PC-3 (cell line): ENCODE results near the gene MIGA1. TPM values are rescaled to one million over a fixed set of nuclear protein-coding genes. Genes with fewer than 3 reads are reported as not detected.

Experiments used
- ATAC-seq: fragments of 200-7000 bp; cut with Tn5 transposase; 2 replicates; pipeline ENCODE4 v1.9.1; 2020; ENCODE audit warnings: mild to moderate bottlenecking, moderate library complexity
- BruUV-seq: library from RNA; stranded (reverse); fragments of 400-500 nt; replicated peaks from 2 replicates; lab custom pipeline; 2021; lab: Mats Ljungman, UMichigan
- CTCF ChIA-PET: fragments of 300-600 bp; sonication (Branson Sonifier 250); formaldehyde crosslinking; loops from one replicate; lab custom pipeline; 2022; ENCODE audit warnings: antibody characterized with exemption; lab: Charles Lee
- POLR2A ChIA-PET: fragments of 300-600 bp; sonication (Branson Sonifier 250); formaldehyde crosslinking; loops from one replicate; lab custom pipeline; 2022; ENCODE audit warnings: antibody characterized with exemption; ENCODE audit not compliant: unreplicated experiment; lab: Charles Lee
- DNase-seq: peaks from one replicate; pipeline ENCODE4 v3.0.0-alpha.2; 2015
- H2AFZ ChIP-seq: fragments of 300-600 bp; sonication (generic); 2 replicates; pipeline ENCODE4 v1.6.0; 2016; ENCODE audit warnings: antibody characterized with exemption, low read length
- H3F3A ChIP-seq: fragments of 300-600 bp; sonication (generic); one replicate; pipeline ENCODE4 v1.6.0; 2017; ENCODE audit warnings: antibody characterized with exemption, low read length, control low read depth, mild to moderate bottlenecking; ENCODE audit not compliant: unreplicated experiment
- H3K27ac ChIP-seq: fragments of 300-600 bp; sonication (generic); 2 replicates; pipeline ENCODE4 v1.5.1; 2016; ENCODE audit warnings: mild to moderate bottlenecking, low read length
- H3K27me3 ChIP-seq: fragments of 300-600 bp; sonication (generic); 2 replicates; pipeline ENCODE4 v1.6.1; 2016; ENCODE audit warnings: low read length, mixed read lengths
- H3K36me3 ChIP-seq: fragments of 300-600 bp; sonication (generic); 2 replicates; pipeline ENCODE4 v1.6.1; 2016; ENCODE audit warnings: low read depth, mixed run types, low read length, mixed read lengths
- H3K4me1 ChIP-seq: fragments of 300-600 bp; sonication (generic); 2 replicates; pipeline ENCODE4 v1.5.1; 2016; ENCODE audit warnings: low read length; ENCODE audit not compliant: insufficient read depth
- H3K4me2 ChIP-seq: fragments of 300-600 bp; sonication (generic); 2 replicates; pipeline ENCODE4 v1.6.0; 2016; ENCODE audit warnings: low read length
- H3K4me3 ChIP-seq: fragments of 300-600 bp; sonication (generic); 2 replicates; pipeline ENCODE4 v1.5.1; 2016; ENCODE audit warnings: mild to moderate bottlenecking, low read length, mixed read lengths
- H3K79me2 ChIP-seq: fragments of 300-600 bp; sonication (generic); 2 replicates; pipeline ENCODE4 v1.6.1; 2017; ENCODE audit warnings: low read length, mixed read lengths
- H3K9ac ChIP-seq: fragments of 300-600 bp; sonication (generic); 2 replicates; pipeline ENCODE4 v1.6.0; 2016; ENCODE audit warnings: mild to moderate bottlenecking, low read length
- H3K9me2 ChIP-seq: fragments of 300-600 bp; sonication (generic); replicated peaks from 2 replicates; pipeline ENCODE4 v1.6.1; 2016; ENCODE audit warnings: mixed run types, low read length, mixed read lengths
- H3K9me3 ChIP-seq: fragments of 300-600 bp; sonication (generic); 2 replicates; pipeline ENCODE4 v1.6.1; 2016; ENCODE audit warnings: low read length, mixed read lengths
- H4K20me1 ChIP-seq: fragments of 300-600 bp; sonication (generic); 2 replicates; pipeline ENCODE4 v1.6.1; 2016; ENCODE audit warnings: low read length, mixed read lengths
- CTCF ChIP-seq: fragments of 300-600 bp; sonication (generic); conservative IDR thresholded peaks from 2 replicates; pipeline ENCODE4 v1.5.1; 2017; ENCODE audit warnings: antibody characterized with exemption, low read depth, mild to moderate bottlenecking, low read length
- EZH2 ChIP-seq: fragments of 300-600 bp; sonication (generic); IDR thresholded peaks from one replicate; pipeline ENCODE4 v1.6.1; 2017; ENCODE audit warnings: antibody characterized with exemption, mild to moderate bottlenecking, low read length; ENCODE audit not compliant: unreplicated experiment
- EZH2phosphoT487 ChIP-seq: fragments of 300-600 bp; sonication (generic); IDR thresholded peaks from 2 replicates; pipeline ENCODE4 v1.6.1; 2018; ENCODE audit warnings: mild to moderate bottlenecking, antibody characterized with exemption, low read length, borderline replicate concordance
- intact Hi-C: fragments of 100-400 bp; cut with micrococcal nuclease; formaldehyde crosslinking; loops from 2 replicates; pipeline ENCODE4 v1.9.0; 2023
- total RNA-seq: library from RNA; depleted of rRNA; stranded (reverse); fragments of >200 nt; gene quantifications from 2 replicates; pipeline ENCODE4 v1.2.3, GENCODE V29; 2014

Gene MIGA1
- total RNA-seq, 1 experiment from 2014 or later: 6.5 TPM

- intact Hi-C loops: loop anchor here (10.0 kb wide), 3 partner anchors 73 to 287 kb away; partner anchors contain the start of genes USP33 and ZZZ3
- no peak overlapping the region for H3K27ac ChIP-seq
- no peak for TF ChIP-seq CTCF
- no peak for TF ChIP-seq EZH2phosphoT487
- TF ChIP-seq EZH2: no peak
- H2AFZ ChIP-seq: no peak overlapping the region
- H3K9me2 ChIP-seq: no peaks in the 10 kb centered on the region
- DNase-seq (no peak), ATAC-seq (no peak)
- H4K20me1 ChIP-seq: no peaks in the 10 kb centered on the region
- H3K4me2 ChIP-seq: no peak overlapping the region
- H3F3A ChIP-seq: no peaks in the 10 kb centered on the region
- POLR2A ChIA-PET: no interaction called here
- H3K27me3 ChIP-seq: no peaks in the 10 kb centered on the region
- no TSS peak for BruUV-seq
- H3K4me1 ChIP-seq: peaks cover 33% of the 10 kb centered on the region
- H3K79me2 ChIP-seq: no peaks in the 10 kb centered on the region
- no peak overlapping the region for H3K4me3 ChIP-seq
- no peak overlapping the region for H3K9ac ChIP-seq
- CTCF ChIA-PET: no interaction called here
- peaks cover 4% of the 10 kb centered on the region; the same call in 1 of the 2 replicates for H3K36me3 ChIP-seq
- no peaks in the 10 kb centered on the region for H3K9me3 ChIP-seq
Measured at GRCh38 chr1:77828098-77828497, 48.6 kb downstream of the MIGA1 start.

GRCh38 chr1:77829851-77830250 is 50.4 kb downstream of the MIGA1 start:
- DNase-seq (no peak), ATAC-seq (no peak)
- H4K20me1 ChIP-seq: no peaks in the 10 kb centered on the region
- POLR2A ChIA-PET: no interaction called here
- no peak overlapping the region for H3K4me3 ChIP-seq
- no peaks in the 10 kb centered on the region for H3F3A ChIP-seq
- CTCF ChIA-PET: no interaction called here
- H3K79me2 ChIP-seq: no peaks in the 10 kb centered on the region
- H3K4me2 ChIP-seq: no peak overlapping the region
- H3K36me3 ChIP-seq: peaks cover 4% of the 10 kb centered on the region; the same call in 1 of the 2 replicates
- BruUV-seq: no TSS peak
- peaks cover 31% of the 10 kb centered on the region for H3K4me1 ChIP-seq
- H3K27me3 ChIP-seq: no peaks in the 10 kb centered on the region
- TF ChIP-seq EZH2 (no peak), CTCF (no peak), EZH2phosphoT487 (no peak)
- no peaks in the 10 kb centered on the region for H3K9me2 ChIP-seq
- H3K27ac ChIP-seq: no peak overlapping the region
- intact Hi-C loops: loop anchor here (1.0 to 10.0 kb wide), 5 partner anchors 42 to 285 kb away; partner anchors contain the start of genes NEXN, USP33 and ZZZ3
- H3K9me3 ChIP-seq: no peaks in the 10 kb centered on the region
- no peak overlapping the region for H2AFZ ChIP-seq
- no peak overlapping the region for H3K9ac ChIP-seq

GRCh38 chr1:77830946-77831345 is 51.5 kb downstream of the MIGA1 start:
- Histone ChIP-seq H3K4me2 (no peak overlapping the region), H3K79me2 (no peaks in the 10 kb centered on the region), H3K4me3 (no peak overlapping the region), H3K9me2 (no peaks in the 10 kb centered on the region), H3K9ac (no peak overlapping the region), H3K27me3 (no peaks in the 10 kb centered on the region), H3K9me3 (no peaks in the 10 kb centered on the region), H2AFZ (no peak overlapping the region), H3K36me3 (peaks cover 4% of the 10 kb centered on the region; the same call in 1 of the 2 replicates), H3F3A (no peaks in the 10 kb centered on the region), H3K27ac (no peak overlapping the region), H4K20me1 (no peaks in the 10 kb centered on the region), H3K4me1 (peaks cover 31% of the 10 kb centered on the region)
- BruUV-seq: no TSS peak
- ChIA-PET POLR2A (no interaction called here), CTCF (no interaction called here)
- ATAC-seq (no peak), DNase-seq (no peak)
- TF ChIP-seq EZH2phosphoT487: no peak
- TF ChIP-seq EZH2: no peak
- no peak for TF ChIP-seq CTCF
- intact Hi-C loops: loop anchor here (5.0 kb wide), 1 partner anchor 56 kb away; the partner anchor contains the start of gene NEXN
